Measurements from ENCODE around the gene PCSK2. TPM values are rescaled to one million over a fixed set of nuclear protein-coding genes. Genes with fewer than 3 reads are reported as not detected.

PCSK2 gene
- total RNA-seq, 1 donor from 2014 or later, result 46.4 TPM

- Mint-ChIP-seq H3K9me3 (no peaks in the 10 kb centered on the region), H3K4me1 (ENCODE audit: unreplicated experiment) (no peaks in the 10 kb centered on the region)
- no peak for TF ChIP-seq CTCF (conservative IDR thresholded peaks at IDR 0.05)
Observed at GRCh38 chr20:17306427-17306826, 79.6 kb downstream of the PCSK2 start.

GRCh38 chr20:17314264-17314663 lies 87.4 kb downstream of the PCSK2 start:
- Mint-ChIP-seq H3K4me3 (no peak overlapping the region), H3K27ac (no peak overlapping the region), H3K36me3 (no peaks in the 10 kb centered on the region), H3K27me3 (peaks cover 10% of the 10 kb centered on the region), H3K4me1 (ENCODE audit: unreplicated experiment) (peaks cover 12% of the 10 kb centered on the region), H3K9me3 (no peaks in the 10 kb centered on the region)
- no peak for TF ChIP-seq CTCF (conservative IDR thresholded peaks at IDR 0.05)
- DNase-seq (ENCODE audit: extremely low spot score, unreplicated experiment), result no peak

More at GRCh38 chr20:17306427-17306826, 79.6 kb downstream of the PCSK2 start:
- Mint-ChIP-seq H3K4me3 (no peak overlapping the region), H3K36me3 (no peaks in the 10 kb centered on the region), H3K27ac (no peak overlapping the region), H3K27me3 (no peaks in the 10 kb centered on the region)
- no peak for DNase-seq (ENCODE audit: extremely low spot score, unreplicated experiment)

- H3K4me3 Mint-ChIP-seq, result peak overlapping the region; percentile 47
- TF ChIP-seq CTCF (conservative IDR thresholded peaks at IDR 0.05), result no peak
Observed at GRCh38 chr20:17315407-17316231, 88.8 kb downstream of the PCSK2 start.

GRCh38 chr20:17316316-17317038 lies 89.6 kb downstream of the PCSK2 start:
- no peak for TF ChIP-seq CTCF (conservative IDR thresholded peaks at IDR 0.05)
- peak overlapping the region; percentile 47 for H3K4me3 Mint-ChIP-seq
- DNase-seq (ENCODE audit: extremely low spot score, unreplicated experiment), result no peak
- H3K36me3 Mint-ChIP-seq, result no peaks in the 10 kb centered on the region
- peaks cover 12% of the 10 kb centered on the region for H3K4me1 Mint-ChIP-seq (ENCODE audit: unreplicated experiment)
- peaks cover 16% of the 10 kb centered on the region for H3K27me3 Mint-ChIP-seq
- no peak overlapping the region for H3K27ac Mint-ChIP-seq
- no peaks in the 10 kb centered on the region for H3K9me3 Mint-ChIP-seq

More at GRCh38 chr20:17315407-17316231, 88.8 kb downstream of the PCSK2 start:
- H3K4me1 Mint-ChIP-seq (ENCODE audit: unreplicated experiment), result peaks cover 12% of the 10 kb centered on the region
- DNase-seq (ENCODE audit: extremely low spot score, unreplicated experiment), result no peak
- no peaks in the 10 kb centered on the region for H3K36me3 Mint-ChIP-seq
- peaks cover 10% of the 10 kb centered on the region for H3K27me3 Mint-ChIP-seq
- no peak overlapping the region for H3K27ac Mint-ChIP-seq
- H3K9me3 Mint-ChIP-seq, result no peaks in the 10 kb centered on the region

- Mint-ChIP-seq H3K4me1 (ENCODE audit: unreplicated experiment) (peaks cover 12% of the 10 kb centered on the region), H3K36me3 (no peaks in the 10 kb centered on the region), H3K27me3 (peaks cover 18% of the 10 kb centered on the region), H3K4me3 (no peak overlapping the region), H3K27ac (no peak overlapping the region), H3K9me3 (no peaks in the 10 kb centered on the region)
- TF ChIP-seq CTCF (conservative IDR thresholded peaks at IDR 0.05), result no peak
- no peak for DNase-seq (ENCODE audit: extremely low spot score, unreplicated experiment)
Observed at GRCh38 chr20:17317341-17317740, 90.5 kb downstream of the PCSK2 start.
